ENCODE results near the gene PCNX3. TPM values are rescaled to one million over a fixed set of nuclear protein-coding genes. Genes with fewer than 3 reads are reported as not detected.

PCNX3 gene
- polyA plus RNA-seq, 3 donors, result 0.58 to 36.4 (median 1.7) TPM

DNA sequence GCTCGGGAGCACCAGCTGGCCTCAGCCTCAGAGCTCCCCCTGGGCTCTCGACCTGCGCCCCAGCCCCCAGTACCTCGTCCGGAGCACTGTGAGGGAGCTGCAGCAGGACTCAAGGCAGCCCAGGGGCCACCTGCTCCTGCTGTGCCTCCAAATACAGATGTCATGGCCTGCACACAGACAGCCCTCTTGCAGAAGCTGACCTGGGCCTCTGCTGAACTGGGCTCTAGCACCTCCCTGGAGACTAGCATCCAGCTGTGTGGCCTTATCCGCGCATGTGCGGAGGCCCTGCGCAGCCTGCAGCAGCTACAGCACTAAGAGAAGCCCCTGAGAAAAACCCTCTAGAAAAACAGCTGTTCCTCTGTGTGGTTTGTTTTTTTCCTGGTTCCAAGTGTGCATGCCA is 44.2 kb upstream of the PCNX3 start:
- peaks cover 0 to under 1% (median 0%) of the 10 kb centered on the region in 3 donors for H3K27me3 Mint-ChIP-seq (ENCODE audit: low read depth in 3 of 3)
- peaks cover 0 to 2% (median 0%) of the 10 kb centered on the region in 7 donors for H3K9me3 Mint-ChIP-seq
- Histone ChIP-seq H3K9me3 (replicated peaks in 1 of 2; ENCODE audit: control insufficient read depth in 1 of 2, insufficient read depth in 1 of 2, low read length in 2 of 2) (no peaks in the 10 kb centered on the region), H3K79me2 (ENCODE audit: insufficient read depth, low read length) (peaks cover 72% of the 10 kb centered on the region), H2AFZ (ENCODE audit: insufficient read depth, low read depth, low read length, poor library complexity, severe bottlenecking) (no peak overlapping the region), H4K20me1 (ENCODE audit: insufficient read depth, low read length) (peaks cover 49% of the 10 kb centered on the region), H3K27me3 (ENCODE audit: control insufficient read depth in 2 of 2, insufficient read depth in 2 of 2, low read length in 2 of 2) (no peaks in the 10 kb centered on the region), H3K4me2 (replicated peaks; ENCODE audit: extremely low read depth, low read length, poor library complexity, severe bottlenecking) (peak overlapping the region; percentile 97), H3K4me3 (replicated peaks in 1 of 3; ENCODE audit: low read depth in 2 of 3, low read length in 3 of 3) (peak overlapping the region in 2 of 3 experiments; percentile 96 to 100), H3K27ac (ENCODE audit: low read depth in 1 of 2, low read length in 2 of 2) (peak overlapping the region; percentile 95 to 96), H3K36me3 (replicated peaks in 1 of 2; ENCODE audit: control insufficient read depth in 1 of 2, insufficient read depth in 2 of 2, low read length in 2 of 2) (peaks cover 0 to 3% of the 10 kb centered on the region in 2 donors), H3K4me1 (ENCODE audit: control insufficient read depth in 1 of 2, insufficient read depth in 2 of 2, low read length in 2 of 2) (peaks cover 53 to 63% of the 10 kb centered on the region in 2 donors), H3K9ac (ENCODE audit: insufficient read depth, low read length, poor library complexity, severe bottlenecking) (no peak overlapping the region)
- TF ChIP-seq, protein P1, sequence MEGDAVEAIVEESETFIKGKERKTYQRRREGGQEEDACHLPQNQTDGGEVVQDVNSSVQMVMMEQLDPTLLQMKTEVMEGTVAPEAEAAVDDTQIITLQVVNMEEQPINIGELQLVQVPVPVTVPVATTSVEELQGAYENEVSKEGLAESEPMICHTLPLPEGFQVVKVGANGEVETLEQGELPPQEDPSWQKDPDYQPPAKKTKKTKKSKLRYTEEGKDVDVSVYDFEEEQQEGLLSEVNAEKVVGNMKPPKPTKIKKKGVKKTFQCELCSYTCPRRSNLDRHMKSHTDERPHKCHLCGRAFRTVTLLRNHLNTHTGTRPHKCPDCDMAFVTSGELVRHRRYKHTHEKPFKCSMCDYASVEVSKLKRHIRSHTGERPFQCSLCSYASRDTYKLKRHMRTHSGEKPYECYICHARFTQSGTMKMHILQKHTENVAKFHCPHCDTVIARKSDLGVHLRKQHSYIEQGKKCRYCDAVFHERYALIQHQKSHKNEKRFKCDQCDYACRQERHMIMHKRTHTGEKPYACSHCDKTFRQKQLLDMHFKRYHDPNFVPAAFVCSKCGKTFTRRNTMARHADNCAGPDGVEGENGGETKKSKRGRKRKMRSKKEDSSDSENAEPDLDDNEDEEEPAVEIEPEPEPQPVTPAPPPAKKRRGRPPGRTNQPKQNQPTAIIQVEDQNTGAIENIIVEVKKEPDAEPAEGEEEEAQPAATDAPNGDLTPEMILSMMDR (IDR thresholded peaks at IDR 0.05), result no peak
- peak overlapping the region; percentile 74 to 88 for H3K4me3 Mint-ChIP-seq
- WGBS (ENCODE audit: insufficient coverage), result 89% methylated on average over 6 of the region's 9 CpGs
- intact Hi-C loops (cut with micrococcal nuclease), result loop anchor here in 1 of 2 donors (2.0 to 10.0 kb wide), 2 partner anchors 43 to 547 kb away; partner anchors contain the start of genes MAP3K11, PCNX3 and SNX15
- peak overlapping the region; percentile 90 to 98 (median 95) for H3K27ac Mint-ChIP-seq
- H3K36me3 Mint-ChIP-seq, result peaks cover 10 to 23% of the 10 kb centered on the region in 2 donors
- no peak for DNase-seq
- H3K4me1 Mint-ChIP-seq, result peaks cover 60% of the 10 kb centered on the region

DNA sequence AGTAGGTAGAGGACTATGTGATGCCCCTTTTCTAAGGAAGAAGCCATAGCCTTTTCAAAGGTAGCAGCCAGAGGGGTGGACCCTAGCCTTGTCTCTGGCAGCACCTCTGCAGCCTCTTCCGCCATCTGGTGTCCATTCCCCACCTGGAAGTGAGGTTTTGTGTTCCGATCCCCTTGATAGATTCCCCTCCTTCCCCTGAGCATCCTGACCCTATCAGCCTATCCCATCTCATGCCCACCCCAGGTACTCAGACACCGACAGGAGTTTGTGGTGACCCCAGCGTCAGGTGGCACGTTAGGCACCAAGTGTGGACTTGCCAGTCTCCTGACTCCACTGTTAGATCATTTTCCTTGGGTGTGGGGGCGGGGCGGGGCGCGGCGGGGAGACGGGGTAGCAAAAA is 43.6 kb upstream of the PCNX3 start:
- Mint-ChIP-seq H3K27me3 (ENCODE audit: low read depth in 3 of 3) (no peaks in the 10 kb centered on the region), H3K36me3 (peaks cover 7 to 21% of the 10 kb centered on the region in 2 donors), H3K27ac (peak overlapping the region; percentile 90 to 98 (median 95)), H3K9me3 (peaks cover 0 to 2% (median 0%) of the 10 kb centered on the region in 7 donors), H3K4me1 (peaks cover 55% of the 10 kb centered on the region), H3K4me3 (peak overlapping the region; percentile 74 to 88)
- no peaks in the 10 kb centered on the region for H3K27me3 ChIP-seq (ENCODE audit: control insufficient read depth in 2 of 2, insufficient read depth in 2 of 2, low read length in 2 of 2)
- DNase-seq, result no peak
- peaks cover 55 to 64% of the 10 kb centered on the region in 2 donors for H3K4me1 ChIP-seq (ENCODE audit: control insufficient read depth in 1 of 2, insufficient read depth in 2 of 2, low read length in 2 of 2)
- peaks cover 76% of the 10 kb centered on the region for H3K79me2 ChIP-seq (ENCODE audit: insufficient read depth, low read length)
- no peaks in the 10 kb centered on the region for H3K9me3 ChIP-seq (replicated peaks in 1 of 2; ENCODE audit: control insufficient read depth in 1 of 2, insufficient read depth in 1 of 2, low read length in 2 of 2)
- H3K4me2 ChIP-seq (replicated peaks; ENCODE audit: extremely low read depth, low read length, poor library complexity, severe bottlenecking), result peak overlapping the region; percentile 97
- intact Hi-C loops (cut with micrococcal nuclease), result loop anchor here in 1 of 2 donors (1.0 to 10.0 kb wide), 3 partner anchors 16 to 547 kb away; partner anchors contain the start of genes MAP3K11, PCNX3 and SNX15
- H3K36me3 ChIP-seq (replicated peaks in 1 of 2; ENCODE audit: control insufficient read depth in 1 of 2, insufficient read depth in 2 of 2, low read length in 2 of 2), result no peaks in the 10 kb centered on the region
- H3K27ac ChIP-seq (ENCODE audit: low read depth in 1 of 2, low read length in 2 of 2), result peak overlapping the region; percentile 20 to 95
- H3K9ac ChIP-seq (ENCODE audit: insufficient read depth, low read length, poor library complexity, severe bottlenecking), result peak overlapping the region; percentile 58
- TF ChIP-seq, protein P1 (IDR thresholded peaks at IDR 0.05), result peak; percentile 12
- peaks cover 54% of the 10 kb centered on the region for H4K20me1 ChIP-seq (ENCODE audit: insufficient read depth, low read length)
- peak overlapping the region; percentile 31 to 100 (median 63) for H3K4me3 ChIP-seq (replicated peaks in 1 of 3; ENCODE audit: low read depth in 2 of 3, low read length in 3 of 3)
- 8% methylated on average over 4 of the region's 11 CpGs for WGBS (ENCODE audit: insufficient coverage)
- peak overlapping the region; percentile 4 for H2AFZ ChIP-seq (ENCODE audit: insufficient read depth, low read depth, low read length, poor library complexity, severe bottlenecking)
